ENCODE measurements around the gene CPOX.
A peak's percentile ranks its signal among the peaks of the same experiment; 100 is the strongest.
"Not testable (repeated sequence)": the region's sequence is repeated elsewhere in the genome, so short reads cannot be mapped to it uniquely, and the experiment has no call there.

CPOX gene

DNA sequence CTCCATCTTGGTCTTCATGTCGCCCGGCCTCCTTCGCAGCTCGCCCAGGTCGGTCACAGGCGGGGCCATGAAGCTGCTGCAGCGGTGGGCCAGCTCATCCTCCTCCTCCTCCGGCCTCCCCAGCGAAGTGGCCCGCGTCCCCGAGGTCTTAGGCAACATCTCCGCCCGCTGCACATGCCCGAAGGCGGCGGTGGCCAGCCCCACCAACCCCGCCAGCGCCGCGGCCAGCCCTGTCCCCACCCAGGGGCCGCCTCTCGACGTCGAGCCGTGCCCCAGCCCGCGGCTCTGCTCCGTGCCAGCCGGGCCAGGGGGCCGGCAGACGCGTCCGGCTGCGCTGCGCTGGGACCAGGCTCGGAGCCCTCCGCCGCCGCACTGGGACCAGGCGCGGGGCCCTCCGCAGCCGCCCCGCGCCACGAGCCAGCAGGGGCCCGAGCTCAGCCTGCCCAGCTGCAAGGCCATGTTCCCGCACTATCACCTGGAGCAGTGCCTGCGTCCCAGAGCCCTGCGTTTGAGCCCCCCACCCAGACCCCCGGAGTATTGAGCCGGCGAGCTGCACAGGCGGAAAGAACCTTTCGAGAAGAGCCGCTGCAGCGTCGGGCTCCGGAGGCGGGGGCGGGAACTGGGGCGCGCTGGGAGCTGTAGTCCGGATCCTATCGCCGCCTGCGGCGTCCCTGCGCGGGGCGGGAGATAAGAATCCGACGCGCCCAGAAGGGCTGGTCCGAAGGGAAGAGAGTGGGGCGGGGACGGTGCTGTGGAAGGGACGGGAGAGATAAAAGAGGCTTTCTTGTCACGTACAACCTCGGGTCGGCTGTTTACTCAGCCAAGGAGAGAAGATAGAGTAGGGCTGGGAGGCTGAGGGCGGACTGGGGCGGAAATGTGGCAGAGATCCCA is at the start of gene CPOX (continued):
- TF ChIP-seq ZNF76 (tag by site-specific recombination; IDR thresholded peaks at IDR 0.05; ENCODE audit: borderline replicate concordance, low read depth) (peak; percentile 86), EGR2 (tag by site-specific recombination; IDR thresholded peaks at IDR 0.05; ENCODE audit: low read depth) (peak; percentile 39; the same call in 1 of the 2 replicates), ZNF2 (tag by site-specific recombination; IDR thresholded peaks at IDR 0.05) (0 out of 2 replicates have a peak, but pooled peaks have one; percentile 43), SP7 (tag by site-specific recombination; IDR thresholded peaks at IDR 0.05) (peak; percentile 80), ZBTB17 (tag by site-specific recombination; IDR thresholded peaks at IDR 0.05) (peak; percentile 94), ZNF600 (tag by site-specific recombination; IDR thresholded peaks at IDR 0.05) (peak; percentile 84), ZNF335 (tag by site-specific recombination; conservative IDR thresholded peaks at IDR 0.05) (peak; percentile 96), GLIS1 (tag by site-specific recombination; IDR thresholded peaks at IDR 0.05) (peak; percentile 49), PRDM1 (tag by site-specific recombination; IDR thresholded peaks at IDR 0.05) (0 out of 2 replicates have a peak, but pooled peaks have one; percentile 26), WT1 (tag by site-specific recombination; IDR thresholded peaks at IDR 0.05) (peak; percentile 75), ZNF221 (tag by site-specific recombination; IDR thresholded peaks at IDR 0.05; ENCODE audit: borderline replicate concordance) (no peak)
- TF ChIP-seq, protein P1, sequence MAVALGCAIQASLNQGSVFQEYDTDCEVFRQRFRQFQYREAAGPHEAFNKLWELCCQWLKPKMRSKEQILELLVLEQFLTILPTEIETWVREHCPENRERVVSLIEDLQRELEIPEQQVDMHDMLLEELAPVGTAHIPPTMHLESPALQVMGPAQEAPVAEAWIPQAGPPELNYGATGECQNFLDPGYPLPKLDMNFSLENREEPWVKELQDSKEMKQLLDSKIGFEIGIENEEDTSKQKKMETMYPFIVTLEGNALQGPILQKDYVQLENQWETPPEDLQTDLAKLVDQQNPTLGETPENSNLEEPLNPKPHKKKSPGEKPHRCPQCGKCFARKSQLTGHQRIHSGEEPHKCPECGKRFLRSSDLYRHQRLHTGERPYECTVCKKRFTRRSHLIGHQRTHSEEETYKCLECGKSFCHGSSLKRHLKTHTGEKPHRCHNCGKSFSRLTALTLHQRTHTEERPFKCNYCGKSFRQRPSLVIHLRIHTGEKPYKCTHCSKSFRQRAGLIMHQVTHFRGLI (tag by site-specific recombination; IDR thresholded peaks at IDR 0.05), result 0 out of 2 replicates have a peak, but pooled peaks have one; percentile 54
- TF ChIP-seq, protein P2, sequence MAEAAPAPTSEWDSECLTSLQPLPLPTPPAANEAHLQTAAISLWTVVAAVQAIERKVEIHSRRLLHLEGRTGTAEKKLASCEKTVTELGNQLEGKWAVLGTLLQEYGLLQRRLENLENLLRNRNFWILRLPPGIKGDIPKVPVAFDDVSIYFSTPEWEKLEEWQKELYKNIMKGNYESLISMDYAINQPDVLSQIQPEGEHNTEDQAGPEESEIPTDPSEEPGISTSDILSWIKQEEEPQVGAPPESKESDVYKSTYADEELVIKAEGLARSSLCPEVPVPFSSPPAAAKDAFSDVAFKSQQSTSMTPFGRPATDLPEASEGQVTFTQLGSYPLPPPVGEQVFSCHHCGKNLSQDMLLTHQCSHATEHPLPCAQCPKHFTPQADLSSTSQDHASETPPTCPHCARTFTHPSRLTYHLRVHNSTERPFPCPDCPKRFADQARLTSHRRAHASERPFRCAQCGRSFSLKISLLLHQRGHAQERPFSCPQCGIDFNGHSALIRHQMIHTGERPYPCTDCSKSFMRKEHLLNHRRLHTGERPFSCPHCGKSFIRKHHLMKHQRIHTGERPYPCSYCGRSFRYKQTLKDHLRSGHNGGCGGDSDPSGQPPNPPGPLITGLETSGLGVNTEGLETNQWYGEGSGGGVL (tag by site-specific recombination; IDR thresholded peaks at IDR 0.05), result peak; percentile 84

DNA sequence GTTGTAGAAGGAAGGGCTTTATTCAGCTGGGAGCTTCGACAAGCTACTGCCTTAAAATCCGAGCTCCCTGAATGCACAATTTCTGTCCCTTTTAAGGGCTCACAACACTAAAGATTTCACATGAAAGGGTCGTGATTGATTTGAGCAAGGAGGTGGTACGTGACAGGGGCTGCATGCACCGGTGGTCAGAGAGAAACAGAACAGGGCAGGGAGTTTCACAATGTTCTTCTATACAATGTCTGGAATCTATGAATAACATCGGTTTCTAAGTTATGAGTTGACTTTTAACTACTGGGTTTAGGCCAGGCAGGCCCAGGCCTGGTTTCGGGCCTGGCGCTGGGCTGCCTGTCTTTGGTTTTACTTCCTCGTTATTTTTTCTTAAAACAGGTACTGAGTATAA is 49.4 kb upstream of the CPOX start:
- H3K4me3 ChIP-seq (ENCODE audit: low read depth, low read length); POLR2A ChIA-PET; CTCF ChIA-PET: not testable (repeated sequence)

DNA sequence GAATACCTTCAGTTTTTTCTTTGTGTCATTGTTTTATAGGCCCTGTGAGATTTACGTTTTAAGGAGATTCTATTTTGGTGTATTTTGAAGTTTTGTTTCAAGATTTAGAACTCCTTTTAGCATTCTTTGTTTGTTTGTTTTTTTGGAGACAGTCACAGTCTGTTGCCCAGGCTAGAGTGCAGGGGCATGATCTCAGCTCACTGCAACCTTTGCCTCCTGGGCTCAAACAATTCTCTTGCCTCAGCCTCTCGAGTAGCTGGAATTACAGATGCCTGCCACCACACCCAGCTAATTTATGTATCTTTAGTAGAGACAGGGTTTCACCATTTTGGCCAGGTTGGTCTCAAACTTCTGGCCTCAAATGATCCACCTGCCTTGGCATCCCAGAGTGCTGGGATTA is 48.3 kb upstream of the CPOX start:
- H3K4me3 ChIP-seq (ENCODE audit: low read depth, low read length); H3K4me1 ChIP-seq (ENCODE audit: control insufficient read depth, insufficient read depth, low read length); H3K36me3 ChIP-seq (ENCODE audit: control insufficient read depth in 2 of 2, insufficient read depth in 1 of 2, low read length in 2 of 2); H3K9me3 ChIP-seq (ENCODE audit: control insufficient read depth, insufficient read depth, low read depth, low read length); POLR2A ChIA-PET; CTCF ChIA-PET; H3K27ac ChIP-seq (ENCODE audit: extremely low read depth, low read depth, low read length): not testable (repeated sequence)

More for the DNA sequence above, 49.4 kb upstream of the CPOX start:
- not testable (repeated sequence) for H3K9me3 ChIP-seq (ENCODE audit: control insufficient read depth, insufficient read depth, low read depth, low read length); H3K4me1 ChIP-seq (ENCODE audit: control insufficient read depth, insufficient read depth, low read length); H3K36me3 ChIP-seq (ENCODE audit: control insufficient read depth in 2 of 2, insufficient read depth in 1 of 2, low read length in 2 of 2); H3K27ac ChIP-seq (ENCODE audit: extremely low read depth, low read depth, low read length)

DNA sequence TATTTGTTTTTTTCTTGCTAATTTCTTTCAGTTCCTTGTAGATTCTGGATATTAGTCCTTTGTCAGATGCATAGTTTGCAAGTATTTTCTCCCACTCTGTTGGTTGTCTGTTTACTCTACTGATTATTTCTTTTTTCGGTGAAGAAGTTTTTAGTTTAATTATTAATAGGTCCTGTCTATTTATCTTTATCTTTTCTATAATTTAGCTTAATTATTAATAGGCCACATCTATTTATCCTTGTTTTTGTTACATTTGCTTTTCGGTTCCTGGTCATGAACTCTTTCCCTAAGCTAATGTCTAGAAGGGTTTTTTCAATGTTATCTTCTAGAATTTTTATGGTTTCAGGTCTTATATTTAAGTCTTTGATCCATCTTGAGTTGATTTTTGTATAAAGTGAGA is 45.1 kb upstream of the CPOX start:
- H3K4me3 ChIP-seq (ENCODE audit: low read depth, low read length); H3K9me3 ChIP-seq (ENCODE audit: control insufficient read depth, insufficient read depth, low read depth, low read length); H3K4me1 ChIP-seq (ENCODE audit: control insufficient read depth, insufficient read depth, low read length); H3K36me3 ChIP-seq (ENCODE audit: control insufficient read depth in 2 of 2, insufficient read depth in 1 of 2, low read length in 2 of 2); H3K27ac ChIP-seq (ENCODE audit: extremely low read depth, low read depth, low read length); CTCF ChIA-PET; POLR2A ChIA-PET: not testable (repeated sequence)

Data from HEK293 (cell line).